ENCODE data around the gene OR6C4. TPM values are rescaled to one million over a fixed set of nuclear protein-coding genes. Genes with fewer than 3 reads are reported as not detected.
"Not testable (repeated sequence)": the region's sequence is repeated elsewhere in the genome, so short reads cannot be mapped to it uniquely, and the experiment has no call there.

The OR6C4 gene
- total RNA-seq, result not detected
- under 1 TPM in 1 of 6 donors, not detected in 5; 0.04 TPM for polyA plus RNA-seq (ENCODE audit: insufficient read length in 6 of 6)
- long read RNA-seq, donor 1, result 0 reads
- long read RNA-seq, donor 2, result 0 reads
- long read RNA-seq, donor 3, result 0 reads
- long read RNA-seq, donor 4, result 0 reads
- long read RNA-seq, donor 5, result 0 reads
- long read RNA-seq, donor 6, result 0 reads
- long read RNA-seq, donor 7, result 0 reads
- long read RNA-seq, donor 8, result 0 reads
- long read RNA-seq, donor 9, result 0 reads
- long read RNA-seq, donor 10, result 0 reads
- long read RNA-seq, donor 11, result 0 reads
- long read RNA-seq, donor 12, result 0 reads

DNA sequence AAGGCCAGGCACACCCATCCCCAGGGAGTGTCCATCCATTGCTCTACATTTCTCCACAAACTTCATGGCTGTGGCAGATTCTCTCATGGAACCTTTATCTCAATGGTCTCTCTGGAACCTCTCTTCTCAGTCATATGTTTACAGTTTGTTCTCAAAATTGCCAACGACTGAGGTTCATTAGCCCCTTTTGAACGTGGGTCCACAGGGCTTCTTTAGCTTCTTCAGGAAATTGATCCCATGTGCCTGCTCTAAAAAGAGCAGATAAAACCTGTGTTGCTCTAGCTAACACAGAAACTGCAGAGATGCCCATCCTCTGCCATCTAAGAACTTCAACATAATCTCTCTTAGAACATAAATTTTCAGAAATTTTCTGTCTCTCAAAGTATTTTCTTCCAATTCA lies at the start of gene OR6C4:
Gene OR6C4, plus strand, starts transcription at position 301 of the 400 bp plus-strand sequence. CDS start 1,625 bp downstream, outside the sequence.
- Histone ChIP-seq H3K27me3 (no peaks in the 10 kb centered on the region), H3K4me1 (no peaks in the 10 kb centered on the region), H3K4me3 (no peak within 1 kb of the TSS), H3K36me3 (no peaks in the 10 kb centered on the region), H3K27ac (no peak within 1 kb of the TSS), H3K9me3 (peaks cover 0 to 6% of the 10 kb centered on the region in 2 donors)
- no peak for ATAC-seq
- no peak for DNase-seq
- TF ChIP-seq CTCF (IDR thresholded peaks at IDR 0.05), result no peak
- intact Hi-C loops (cut with DNase I), result no loop called here

DNA sequence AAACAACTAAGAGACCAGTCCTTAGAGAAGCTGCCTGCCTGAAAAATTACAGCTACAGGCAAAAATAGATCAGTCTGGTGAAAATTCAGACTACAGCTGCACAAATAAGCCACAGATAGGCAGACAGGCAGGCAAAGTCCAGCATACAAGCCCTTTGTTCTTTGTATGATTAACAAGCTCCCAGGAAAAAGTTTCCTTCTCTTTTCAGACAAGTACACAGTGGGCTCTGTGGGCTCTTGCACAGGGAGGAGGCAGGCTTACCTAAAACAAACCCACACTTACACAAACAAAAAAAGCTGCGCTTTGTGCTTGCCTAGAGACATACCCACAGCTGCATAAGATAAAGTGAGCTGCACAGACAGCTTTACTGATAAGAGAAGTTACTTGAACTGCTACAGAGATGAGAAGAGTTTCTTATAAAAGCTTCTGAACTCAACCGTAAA lies 49.6 kb upstream of the OR6C4 start:
- peaks cover 0 to 1% of the 10 kb centered on the region in 2 donors for H3K9me3 ChIP-seq
- no peak for DNase-seq
- H3K4me1 ChIP-seq, result no peaks in the 10 kb centered on the region
- H3K27me3 ChIP-seq, result no peaks in the 10 kb centered on the region
- intact Hi-C loops (cut with DNase I), result no loop called here
- ATAC-seq, result no peak
- H3K27ac ChIP-seq, result no peak overlapping the region
- no peaks in the 10 kb centered on the region for H3K36me3 ChIP-seq
- TF ChIP-seq CTCF (IDR thresholded peaks at IDR 0.05), result no peak
- no peak overlapping the region for H3K4me3 ChIP-seq

DNA sequence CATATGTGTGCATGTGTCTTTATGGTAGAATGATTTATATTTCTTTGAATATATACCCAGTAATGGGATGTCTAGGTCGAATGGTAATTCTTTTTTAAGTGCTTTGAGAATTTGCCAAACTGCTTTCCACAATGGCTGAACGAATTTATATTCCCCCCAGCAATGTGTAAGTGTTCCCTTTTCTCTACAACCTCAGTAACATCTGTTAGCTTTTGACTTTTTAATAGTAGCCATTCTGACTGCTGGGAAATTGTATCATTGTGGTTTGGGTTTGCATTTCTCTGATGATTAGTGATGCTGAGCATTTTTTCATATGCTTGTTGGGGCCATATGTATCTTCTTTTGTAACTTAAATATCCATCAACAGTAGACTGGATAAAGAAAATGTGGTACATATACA lies 47.8 kb upstream of the OR6C4 start:
- intact Hi-C loops (cut with DNase I), result no loop called here
- no peak for ATAC-seq

GRCh38 chr12:55515696-55516095 lies 33.7 kb upstream of the OR6C4 start:
- DNase-seq, result no peak
- no peaks in the 10 kb centered on the region for H3K36me3 ChIP-seq
- H3K9me3 ChIP-seq, result peaks cover 0 to 12% of the 10 kb centered on the region in 2 donors
- TF ChIP-seq CTCF (IDR thresholded peaks at IDR 0.05), result no peak
- H3K4me3 ChIP-seq, result no peak overlapping the region
- H3K27me3 ChIP-seq, result no peaks in the 10 kb centered on the region
- H3K4me1 ChIP-seq, result no peaks in the 10 kb centered on the region
- no peak overlapping the region for H3K27ac ChIP-seq
- intact Hi-C loops (cut with DNase I), result no loop called here
- no peak for ATAC-seq

More for the DNA sequence above, 47.8 kb upstream of the OR6C4 start:
- peaks cover 0 to 1% of the 10 kb centered on the region in 2 donors for H3K9me3 ChIP-seq
- TF ChIP-seq CTCF (IDR thresholded peaks at IDR 0.05), result no peak
- H3K36me3 ChIP-seq, result no peaks in the 10 kb centered on the region
- DNase-seq, result no peak
- H3K27me3 ChIP-seq, result no peaks in the 10 kb centered on the region
- H3K4me3 ChIP-seq, result no peak overlapping the region
- H3K27ac ChIP-seq, result no peak overlapping the region
- H3K4me1 ChIP-seq, result no peaks in the 10 kb centered on the region

GRCh38 chr12:55516391-55516790 lies 33.0 kb upstream of the OR6C4 start:
- Histone ChIP-seq H3K4me3 (no peak overlapping the region), H3K27ac (no peak overlapping the region), H3K27me3 (no peaks in the 10 kb centered on the region), H3K9me3 (peaks cover 0 to 14% of the 10 kb centered on the region in 2 donors), H3K36me3 (no peaks in the 10 kb centered on the region), H3K4me1 (no peaks in the 10 kb centered on the region)
- intact Hi-C loops (cut with DNase I), result no loop called here
- TF ChIP-seq CTCF (IDR thresholded peaks at IDR 0.05), result no peak
- ATAC-seq (no peak), DNase-seq (no peak)

- H3K4me1 ChIP-seq; ATAC-seq; H3K27ac ChIP-seq; DNase-seq; H3K9me3 ChIP-seq; H3K4me3 ChIP-seq; H3K27me3 ChIP-seq; intact Hi-C loops (cut with DNase I); H3K36me3 ChIP-seq: not testable (repeated sequence)
These were observed 1.2 kb upstream of the OR6C4 start for GRCh38 chr12:55548235-55548634.
